HCT116 (cell line): ENCODE data around the gene TRIM5. TPM values are rescaled to one million over a fixed set of nuclear protein-coding genes. Genes with fewer than 3 reads are reported as not detected.
A peak's percentile ranks its signal among the peaks of the same experiment; 100 is the strongest.

Experiments
- ATAC-seq: fragments of 200-7000 bp; cut with Tn5 transposase; 2 replicates; pipeline ENCODE4 v1.9.1; 2020; ENCODE audit warnings: mild to moderate bottlenecking, moderate library complexity
- Bru-seq: library from RNA; stranded (reverse); fragments of 400-500 nt; gene quantifications from one replicate; lab custom pipeline; 2021; lab: Mats Ljungman, UMichigan
- BruChase-seq, 2 experiments: library from RNA; stranded (reverse); fragments of 400-500 nt; gene quantifications; one replicate each; lab custom pipeline; 2021; lab: Mats Ljungman, UMichigan
- BruUV-seq: library from RNA; stranded (reverse); fragments of 400-500 nt; replicated peaks from 2 replicates; lab custom pipeline; 2021; lab: Mats Ljungman, UMichigan
- CTCF ChIA-PET: fragments of 300-600 bp; sonication (Branson Sonifier 250); formaldehyde crosslinking; loops from one replicate; lab custom pipeline; 2021; ENCODE audit warnings: antibody characterized with exemption; lab: Charles Lee
- POLR2A ChIA-PET: fragments of 300-600, 350-600 bp; sonication (Branson Sonifier 250); formaldehyde crosslinking; loops from one replicate; lab custom pipeline; 2021; ENCODE audit warnings: antibody characterized with exemption; lab: Charles Lee
- RAD21 ChIA-PET, 2 experiments: fragments of 300-600 bp; sonication (Branson Sonifier 250); formaldehyde crosslinking; loops; one replicate each; lab custom pipeline; 2023; ENCODE audit warnings: low total read pairs in 2 of 2; ENCODE audit not compliant: uncharacterized antibody in 2 of 2, unreplicated experiment in 2 of 2, low non-redundant PET in 1 of 2; lab: Charles Lee
- DNase-seq: peaks from one replicate; pipeline ENCODE4 v3.0.0-alpha.2; 2010; ENCODE audit warnings: low read depth, low spot score
- H2AFZ ChIP-seq: fragments of 200-600 bp; shearing (Covaris generic), sonication (generic); 2 replicates; pipeline ENCODE4 v1.6.1; 2017; ENCODE audit warnings: low read depth, mixed run types, mixed read lengths, antibody characterized with exemption, low read length; ENCODE audit not compliant: poor library complexity, severe bottlenecking
- H3K27ac ChIP-seq: 2 replicates; pipeline ENCODE4 v1.5.1; 2012; ENCODE audit warnings: low read depth, low read length
- H3K27me3 ChIP-seq: fragments of 200-600 bp; sonication (generic); 2 replicates; pipeline ENCODE4 v1.6.1; 2016; ENCODE audit warnings: mixed run types, low read length, mixed read lengths; ENCODE audit not compliant: insufficient read depth
- H3K36me3 ChIP-seq, 2 experiments: fragments of 200-500 bp in 1 of 2; fragments of 200-600 bp in 1 of 2; sonication (Bioruptor generic) in 1 of 2; sonication (generic) in 1 of 2; 2 replicates each; pipeline versions ENCODE4 v1.5.1 to v1.6.1; 2014 to 2016; ENCODE audit warnings: low read length in 2 of 2, inconsistent platforms in 1 of 2, mixed read lengths in 1 of 2, mixed run types in 1 of 2; ENCODE audit not compliant: insufficient read depth in 2 of 2, control insufficient read depth in 1 of 2
- H3K4me1 ChIP-seq, 2 experiments: fragments of 200-600 bp in 1 of 2; sonication (generic) in 1 of 2; 2 replicates each; pipeline versions ENCODE4 v1.5.1 to v1.6.1; 2012 to 2017; ENCODE audit warnings: low read length in 2 of 2, inconsistent platforms in 1 of 2, mild to moderate bottlenecking in 1 of 2, mixed read lengths in 1 of 2, mixed run types in 1 of 2, moderate library complexity in 1 of 2; ENCODE audit not compliant: insufficient read depth in 2 of 2, control insufficient read depth in 1 of 2
- H3K4me2 ChIP-seq: fragments of 200-600 bp; sonication (generic); 2 replicates; pipeline ENCODE4 v1.6.1; 2017; ENCODE audit warnings: mixed run types, low read length, mixed read lengths
- H3K4me3 ChIP-seq, 2 experiments: fragments of 200-600 bp in 1 of 2; sonication (generic) in 1 of 2; replicated peaks in 1 of 2; 2 replicates each; pipeline ENCODE4 v1.5.1; 2011 to 2016; ENCODE audit warnings: low read length in 2 of 2, control low read depth in 1 of 2, low read depth in 1 of 2, mild to moderate bottlenecking in 1 of 2, mixed read lengths in 1 of 2, mixed run types in 1 of 2
- H3K79me2 ChIP-seq: fragments of 200-600 bp; sonication (generic); 2 replicates; pipeline ENCODE4 v1.6.1; 2017; ENCODE audit warnings: mild to moderate bottlenecking, mixed run types, low read length, moderate library complexity, mixed read lengths; ENCODE audit not compliant: insufficient read depth
- H3K9ac ChIP-seq: fragments of 200-600 bp; sonication (generic); 2 replicates; pipeline ENCODE4 v1.6.1; 2016; ENCODE audit warnings: low read length, mixed read lengths
- H3K9me2 ChIP-seq: fragments of 200-600 bp; sonication (generic), shearing (Covaris generic); 2 replicates; pipeline ENCODE4 v1.6.1; 2017; ENCODE audit warnings: mixed run types, mild to moderate bottlenecking, moderate library complexity; ENCODE audit not compliant: insufficient read depth
- H3K9me3 ChIP-seq, 2 experiments: fragments of 200-500 bp in 1 of 2; fragments of 200-600 bp in 1 of 2; sonication (Bioruptor generic) in 1 of 2; sonication (generic) in 1 of 2; 2 replicates each; pipeline ENCODE4 v1.6.1; 2014 to 2017; ENCODE audit warnings: low read length in 2 of 2, mixed read lengths in 2 of 2, inconsistent platforms in 1 of 2, low read depth in 1 of 2, mild to moderate bottlenecking in 1 of 2, mixed run types in 1 of 2, moderate library complexity in 1 of 2; ENCODE audit not compliant: control insufficient read depth in 1 of 2, insufficient read depth in 1 of 2
- H4K20me1 ChIP-seq: fragments of 200-600 bp; sonication (generic), shearing (Covaris generic); 2 replicates; pipeline ENCODE4 v1.6.1; 2017; ENCODE audit warnings: mixed run types, mild to moderate bottlenecking, moderate library complexity; ENCODE audit not compliant: insufficient read depth
- CBX3 ChIP-seq: IDR thresholded peaks from 2 replicates; pipeline ENCODE4 v1.6.1; 2012; ENCODE audit warnings: low read depth
- CEBPB ChIP-seq: IDR thresholded peaks from 2 replicates; pipeline ENCODE4 v1.6.1; 2012; ENCODE audit warnings: low read depth
- EGR1 ChIP-seq: IDR thresholded peaks from 2 replicates; pipeline ENCODE4 v1.6.1; 2012; ENCODE audit warnings: low read depth
- ELF1 ChIP-seq: IDR thresholded peaks from 2 replicates; pipeline ENCODE4 v1.6.1; 2012; ENCODE audit warnings: low read depth, borderline replicate concordance
- EZH2 ChIP-seq: fragments of 200-600 bp; sonication (generic); IDR thresholded peaks from 2 replicates; pipeline ENCODE4 v1.6.1; 2017; ENCODE audit warnings: antibody characterized with exemption, mixed run types
- EZH2phosphoT487 ChIP-seq: fragments of 200-600 bp; IDR thresholded peaks from 2 replicates; pipeline ENCODE4 v1.6.1; 2018; ENCODE audit warnings: antibody characterized with exemption, borderline replicate concordance
- FOSL1 ChIP-seq: IDR thresholded peaks from 2 replicates; pipeline ENCODE4 v1.6.1; 2012; ENCODE audit warnings: low read depth
- JUND ChIP-seq: IDR thresholded peaks from 2 replicates; pipeline ENCODE4 v1.6.1; 2012
- POLR2A ChIP-seq: IDR thresholded peaks from 2 replicates; pipeline ENCODE4 v1.7.0; 2011; ENCODE audit warnings: borderline replicate concordance; ENCODE audit not compliant: insufficient read depth, insufficient read length; ENCODE audit errors: extremely low read depth
- POLR2AphosphoS5 ChIP-seq: IDR thresholded peaks from 2 replicates; pipeline ENCODE4 v1.6.1; 2011; ENCODE audit warnings: mild to moderate bottlenecking, low read depth, low read length, moderate library complexity
- RAD21 ChIP-seq: IDR thresholded peaks from 2 replicates; pipeline ENCODE4 v1.6.1; 2012; ENCODE audit warnings: low read depth, mild to moderate bottlenecking
- SIN3A ChIP-seq: IDR thresholded peaks from 2 replicates; pipeline ENCODE4 v1.6.1; 2012; ENCODE audit warnings: low read depth
- SP1 ChIP-seq: IDR thresholded peaks from 2 replicates; pipeline ENCODE4 v1.6.1; 2012; ENCODE audit warnings: low read depth
- ZNF274 ChIP-seq: fragments of 200-500 bp; sonication (Bioruptor generic); IDR thresholded peaks from 2 replicates; pipeline ENCODE4 v1.6.1; 2014; ENCODE audit warnings: mild to moderate bottlenecking, low read depth, low read length, inconsistent platforms
- intact Hi-C: fragments of 100-400 bp; cut with micrococcal nuclease; formaldehyde crosslinking; loops from 2 replicates; pipeline ENCODE4 v1.10.0; 2022
- long read RNA-seq: library from polyadenylated mRNA; unstranded; transcript quantifications from one replicate; pipeline ENCODE4 v2.0.0, GENCODE V29; 2021; ENCODE audit not compliant: unreplicated experiment
- polyA plus RNA-seq: library from polyadenylated mRNA; unstranded; fragments of >200 nt; gene quantifications from 2 replicates; pipeline ENCODE4 v1.2.1, GENCODE V29; 2012; ENCODE audit warnings: missing spikeins
- total RNA-seq: library from RNA; stranded (reverse); gene quantifications from one replicate; pipeline ENCODE4 v1.2.1, GENCODE V29; 2021; ENCODE audit not compliant: unreplicated experiment
- TF ChIP-seq, protein P1 (sequence below): IDR thresholded peaks from 2 replicates; pipeline ENCODE4 v1.6.1; 2011; ENCODE audit warnings: mild to moderate bottlenecking, low read length, moderate library complexity; ENCODE audit not compliant: insufficient replicate concordance; ENCODE audit errors: extremely low read depth
- TF ChIP-seq, protein P2 (sequence below): IDR thresholded peaks from 2 replicates; pipeline ENCODE4 v1.6.1; 2012
- TF ChIP-seq, protein P3 (sequence below): IDR thresholded peaks from 2 replicates; pipeline ENCODE4 v1.6.1; 2012
- TF ChIP-seq, protein P4 (sequence below): IDR thresholded peaks from 2 replicates; pipeline ENCODE4 v1.6.1; 2012; ENCODE audit warnings: low read depth

The TRIM5 gene, protein sequence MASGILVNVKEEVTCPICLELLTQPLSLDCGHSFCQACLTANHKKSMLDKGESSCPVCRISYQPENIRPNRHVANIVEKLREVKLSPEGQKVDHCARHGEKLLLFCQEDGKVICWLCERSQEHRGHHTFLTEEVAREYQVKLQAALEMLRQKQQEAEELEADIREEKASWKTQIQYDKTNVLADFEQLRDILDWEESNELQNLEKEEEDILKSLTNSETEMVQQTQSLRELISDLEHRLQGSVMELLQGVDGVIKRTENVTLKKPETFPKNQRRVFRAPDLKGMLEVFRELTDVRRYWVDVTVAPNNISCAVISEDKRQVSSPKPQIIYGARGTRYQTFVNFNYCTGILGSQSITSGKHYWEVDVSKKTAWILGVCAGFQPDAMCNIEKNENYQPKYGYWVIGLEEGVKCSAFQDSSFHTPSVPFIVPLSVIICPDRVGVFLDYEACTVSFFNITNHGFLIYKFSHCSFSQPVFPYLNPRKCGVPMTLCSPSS
- 13.7 TPM for total RNA-seq
- 9.9 and 12.0 TPM in 2 replicates for polyA plus RNA-seq
- Bru-seq, nascent RNA, result percentile 25 among the genes with signal in this experiment
- BruChase-seq, experiment 1, labeled RNA remaining after a 6-hour chase, result percentile 37 among the genes with signal in this experiment
- percentile 32 among the genes with signal in this experiment for BruChase-seq, experiment 2, labeled RNA remaining after a 2-hour chase
- long read RNA-seq, transcript TRIM5-202 (8 exons, 2,991 nt), result major isoform, 13 of 36 reads
- long read RNA-seq, partial matches to known transcripts, result 0 of 36 reads
- long read RNA-seq, other reads (novel, unspliced or antisense), result 23 of 36 reads

DNA sequence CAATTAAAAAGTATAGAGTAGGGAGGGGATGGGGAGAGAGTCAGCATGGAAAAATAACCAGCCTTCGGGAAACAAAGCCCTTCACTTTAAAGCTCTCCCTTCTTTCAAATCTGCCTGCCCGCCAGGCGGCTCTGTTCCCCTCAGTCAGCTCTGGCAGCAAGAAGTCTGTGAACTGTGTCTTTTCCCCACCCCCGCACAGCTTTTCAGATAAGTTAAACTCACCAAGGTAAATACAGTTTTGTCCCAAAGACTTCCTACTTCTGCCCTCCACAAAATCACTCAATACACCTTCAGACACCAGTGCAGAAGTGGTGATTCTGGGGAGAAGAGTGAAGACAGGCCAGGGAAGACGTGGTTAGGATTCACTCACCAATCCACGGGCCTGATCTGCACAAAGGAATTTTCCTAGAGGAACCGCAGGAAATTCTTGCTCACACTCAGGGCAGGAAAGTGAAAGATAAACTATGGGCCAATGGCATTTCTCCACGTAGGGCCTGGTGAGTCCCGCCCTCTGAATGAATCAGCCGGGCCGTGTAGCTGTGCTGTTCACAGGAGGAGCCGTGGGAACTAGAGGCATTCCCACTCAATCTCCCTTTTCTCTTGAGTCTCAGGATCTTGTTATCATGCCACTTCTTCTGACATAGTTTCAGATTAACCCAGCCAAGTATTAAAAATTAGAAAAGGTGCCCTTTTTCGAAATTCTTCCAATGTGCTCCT, at the start of gene TRIM5:
TSS of gene TRIM5 (minus strand) at position 429 of the 717 bp plus-strand sequence. CDS start 4,897 bp downstream, outside the sequence.
- H3K27ac ChIP-seq, result peak within 1 kb of the TSS; percentile 76
- ATAC-seq (peak; percentile 98), DNase-seq (peak; percentile 92)
- ChIA-PET POLR2A (interaction anchor here (0.9 to 1.6 kb wide), 6 partner anchors 11 to 206 kb away, joined by 3 to 8 read pairs (median 4); no protein-coding TSS in a partner anchor), CTCF (interaction anchor here (0.7 to 1.4 kb wide), 7 partner anchors 14 to 669 kb away, joined by 3 to 5 read pairs (median 3); no protein-coding TSS in a partner anchor), RAD21 (no interaction called here)
- H3K4me1 ChIP-seq, result peaks cover 4 to 13% of the 10 kb centered on the region in 2 experiments; a peak in 2 of 4 replicates
- H3K36me3 ChIP-seq, result no peaks in the 10 kb centered on the region
- intact Hi-C loops, result loop anchor here (10.0 kb wide), 1 partner anchor 640 kb away; the partner anchor contains the start of gene CAVIN3
- peak within 1 kb of the TSS; percentile 81 for H3K4me2 ChIP-seq
- no peaks in the 10 kb centered on the region for H4K20me1 ChIP-seq
- H3K9ac ChIP-seq, result peak within 1 kb of the TSS; percentile 66
- peak within 1 kb of the TSS; percentile 34 to 63 for H3K4me3 ChIP-seq
- no peaks in the 10 kb centered on the region for H3K27me3 ChIP-seq
- peak within 1 kb of the TSS; percentile 85 for H2AFZ ChIP-seq
- H3K79me2 ChIP-seq, result no peaks in the 10 kb centered on the region
- no peaks in the 10 kb centered on the region for H3K9me2 ChIP-seq
- no peaks in the 10 kb centered on the region for H3K9me3 ChIP-seq
- BruUV-seq, result TSS peak; percentile 89
- TF ChIP-seq ZNF274 (no peak), FOSL1 (peak; percentile 61; the same call in 1 of the 2 replicates), POLR2AphosphoS5 (peak; percentile 86), CEBPB (no peak), CBX3 (peak; percentile 29; the same call in 1 of the 2 replicates), SIN3A (peak; percentile 69; the same call in 1 of the 2 replicates), SP1 (peak; percentile 84), RAD21 (peak; percentile 59), EGR1 (peak; percentile 95), JUND (peak; percentile 50), EZH2phosphoT487 (no peak), EZH2 (no peak), ELF1 (no peak), POLR2A (no peak)
- TF ChIP-seq, protein P1, sequence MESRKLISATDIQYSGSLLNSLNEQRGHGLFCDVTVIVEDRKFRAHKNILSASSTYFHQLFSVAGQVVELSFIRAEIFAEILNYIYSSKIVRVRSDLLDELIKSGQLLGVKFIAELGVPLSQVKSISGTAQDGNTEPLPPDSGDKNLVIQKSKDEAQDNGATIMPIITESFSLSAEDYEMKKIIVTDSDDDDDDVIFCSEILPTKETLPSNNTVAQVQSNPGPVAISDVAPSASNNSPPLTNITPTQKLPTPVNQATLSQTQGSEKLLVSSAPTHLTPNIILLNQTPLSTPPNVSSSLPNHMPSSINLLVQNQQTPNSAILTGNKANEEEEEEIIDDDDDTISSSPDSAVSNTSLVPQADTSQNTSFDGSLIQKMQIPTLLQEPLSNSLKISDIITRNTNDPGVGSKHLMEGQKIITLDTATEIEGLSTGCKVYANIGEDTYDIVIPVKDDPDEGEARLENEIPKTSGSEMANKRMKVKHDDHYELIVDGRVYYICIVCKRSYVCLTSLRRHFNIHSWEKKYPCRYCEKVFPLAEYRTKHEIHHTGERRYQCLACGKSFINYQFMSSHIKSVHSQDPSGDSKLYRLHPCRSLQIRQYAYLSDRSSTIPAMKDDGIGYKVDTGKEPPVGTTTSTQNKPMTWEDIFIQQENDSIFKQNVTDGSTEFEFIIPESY, result no peak
- TF ChIP-seq, protein P2, sequence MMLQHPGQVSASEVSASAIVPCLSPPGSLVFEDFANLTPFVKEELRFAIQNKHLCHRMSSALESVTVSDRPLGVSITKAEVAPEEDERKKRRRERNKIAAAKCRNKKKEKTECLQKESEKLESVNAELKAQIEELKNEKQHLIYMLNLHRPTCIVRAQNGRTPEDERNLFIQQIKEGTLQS, result peak; percentile 4; the same call in 1 of the 2 replicates
- TF ChIP-seq, protein P3, sequence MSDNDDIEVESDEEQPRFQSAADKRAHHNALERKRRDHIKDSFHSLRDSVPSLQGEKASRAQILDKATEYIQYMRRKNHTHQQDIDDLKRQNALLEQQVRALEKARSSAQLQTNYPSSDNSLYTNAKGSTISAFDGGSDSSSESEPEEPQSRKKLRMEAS, result 0 out of 2 replicates have a peak, but pooled peaks have one; percentile 25
- TF ChIP-seq, protein P4, sequence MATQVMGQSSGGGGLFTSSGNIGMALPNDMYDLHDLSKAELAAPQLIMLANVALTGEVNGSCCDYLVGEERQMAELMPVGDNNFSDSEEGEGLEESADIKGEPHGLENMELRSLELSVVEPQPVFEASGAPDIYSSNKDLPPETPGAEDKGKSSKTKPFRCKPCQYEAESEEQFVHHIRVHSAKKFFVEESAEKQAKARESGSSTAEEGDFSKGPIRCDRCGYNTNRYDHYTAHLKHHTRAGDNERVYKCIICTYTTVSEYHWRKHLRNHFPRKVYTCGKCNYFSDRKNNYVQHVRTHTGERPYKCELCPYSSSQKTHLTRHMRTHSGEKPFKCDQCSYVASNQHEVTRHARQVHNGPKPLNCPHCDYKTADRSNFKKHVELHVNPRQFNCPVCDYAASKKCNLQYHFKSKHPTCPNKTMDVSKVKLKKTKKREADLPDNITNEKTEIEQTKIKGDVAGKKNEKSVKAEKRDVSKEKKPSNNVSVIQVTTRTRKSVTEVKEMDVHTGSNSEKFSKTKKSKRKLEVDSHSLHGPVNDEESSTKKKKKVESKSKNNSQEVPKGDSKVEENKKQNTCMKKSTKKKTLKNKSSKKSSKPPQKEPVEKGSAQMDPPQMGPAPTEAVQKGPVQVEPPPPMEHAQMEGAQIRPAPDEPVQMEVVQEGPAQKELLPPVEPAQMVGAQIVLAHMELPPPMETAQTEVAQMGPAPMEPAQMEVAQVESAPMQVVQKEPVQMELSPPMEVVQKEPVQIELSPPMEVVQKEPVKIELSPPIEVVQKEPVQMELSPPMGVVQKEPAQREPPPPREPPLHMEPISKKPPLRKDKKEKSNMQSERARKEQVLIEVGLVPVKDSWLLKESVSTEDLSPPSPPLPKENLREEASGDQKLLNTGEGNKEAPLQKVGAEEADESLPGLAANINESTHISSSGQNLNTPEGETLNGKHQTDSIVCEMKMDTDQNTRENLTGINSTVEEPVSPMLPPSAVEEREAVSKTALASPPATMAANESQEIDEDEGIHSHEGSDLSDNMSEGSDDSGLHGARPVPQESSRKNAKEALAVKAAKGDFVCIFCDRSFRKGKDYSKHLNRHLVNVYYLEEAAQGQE, result no peak
